ENCODE measurements around the gene ZBTB42.
"Not testable (repeated sequence)": the region's sequence is repeated elsewhere in the genome, so short reads cannot be mapped to it uniquely, and the experiment has no call there.

ZBTB42 gene

GRCh38 chr14:104814701-104815100 is 13.8 kb downstream of the ZBTB42 start:
- TF ChIP-seq ZNF146 (tag by site-specific recombination; IDR thresholded peaks at IDR 0.05): 0 out of 2 replicates have a peak, but pooled peaks have one; percentile 21
- 0 out of 2 replicates have a peak, but pooled peaks have one; percentile 21 for TF ChIP-seq ZNF121 (tag by site-specific recombination; IDR thresholded peaks at IDR 0.05)
- CTCF ChIA-PET, POLR2A ChIA-PET: not testable (repeated sequence)

DNA sequence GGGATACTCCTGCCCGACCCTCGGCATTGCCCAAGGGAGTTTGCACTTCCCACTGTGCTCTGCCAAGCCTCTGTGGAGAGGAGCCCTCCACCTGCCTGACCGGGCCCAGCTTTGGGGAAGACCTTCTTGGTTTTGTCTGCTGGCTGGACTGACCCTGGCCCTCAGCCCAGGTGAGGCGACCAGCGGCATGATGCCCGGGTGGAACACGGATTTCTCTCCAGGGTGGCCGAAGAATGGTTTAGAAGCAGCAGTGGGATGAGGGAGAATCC is 15.6 kb downstream of the ZBTB42 start:
- ChIA-PET POLR2A (no interaction called here), CTCF (no interaction called here)
- TF ChIP-seq ZEB2 (tag by site-specific recombination; IDR thresholded peaks at IDR 0.05) (no peak), ZBTB10 (tag by site-specific recombination; IDR thresholded peaks at IDR 0.05) (no peak)

More at GRCh38 chr14:104814701-104815100, 13.8 kb downstream of the ZBTB42 start:
- not testable (repeated sequence) for H3K36me3 ChIP-seq (ENCODE audit: control insufficient read depth in 2 of 2, insufficient read depth in 1 of 2, low read length in 2 of 2); H3K4me3 ChIP-seq (ENCODE audit: low read depth, low read length); H3K27ac ChIP-seq (ENCODE audit: extremely low read depth, low read depth, low read length); H3K9me3 ChIP-seq (ENCODE audit: control insufficient read depth, insufficient read depth, low read depth, low read length); H3K4me1 ChIP-seq (ENCODE audit: control insufficient read depth, insufficient read depth, low read length)

GRCh38 chr14:104817930-104818713 is 17.2 kb downstream of the ZBTB42 start:
- no peak overlapping the region for H3K27ac ChIP-seq (ENCODE audit: extremely low read depth, low read depth, low read length)
- peaks cover 3% of the 10 kb centered on the region; the same call in 1 of the 2 replicates for H3K4me1 ChIP-seq (ENCODE audit: control insufficient read depth, insufficient read depth, low read length)
- CTCF ChIA-PET: interaction anchor here (0.6 to 1.1 kb wide), 3 partner anchors 49 to 599 kb away, joined by 3 to 4 read pairs (median 3); no protein-coding TSS in a partner anchor

More for the DNA sequence above, 15.6 kb downstream of the ZBTB42 start:
- Histone ChIP-seq H3K4me3 (ENCODE audit: low read depth, low read length) (peak overlapping the region; percentile 90), H3K27ac (ENCODE audit: extremely low read depth, low read depth, low read length) (peak overlapping the region; percentile 92; the same call in 1 of the 2 replicates), H3K36me3 (ENCODE audit: control insufficient read depth in 2 of 2, insufficient read depth in 1 of 2, low read length in 2 of 2) (peaks cover 0 to 8% of the 10 kb centered on the region in 2 experiments; a peak in 1 of 3 replicates), H3K9me3 (ENCODE audit: control insufficient read depth, insufficient read depth, low read depth, low read length) (no peaks in the 10 kb centered on the region), H3K4me1 (ENCODE audit: control insufficient read depth, insufficient read depth, low read length) (peaks cover 3% of the 10 kb centered on the region; the same call in 1 of the 2 replicates)

More at GRCh38 chr14:104817930-104818713, 17.2 kb downstream of the ZBTB42 start:
- Histone ChIP-seq H3K4me3 (ENCODE audit: low read depth, low read length) (no peak overlapping the region), H3K9me3 (ENCODE audit: control insufficient read depth, insufficient read depth, low read depth, low read length) (no peaks in the 10 kb centered on the region), H3K36me3 (ENCODE audit: control insufficient read depth in 2 of 2, insufficient read depth in 1 of 2, low read length in 2 of 2) (peaks cover 0 to 8% of the 10 kb centered on the region in 2 experiments; a peak in 1 of 3 replicates)
- TF ChIP-seq ZNF416 (tag by site-specific recombination; IDR thresholded peaks at IDR 0.05): peak; percentile 99
- TF ChIP-seq, protein P1, sequence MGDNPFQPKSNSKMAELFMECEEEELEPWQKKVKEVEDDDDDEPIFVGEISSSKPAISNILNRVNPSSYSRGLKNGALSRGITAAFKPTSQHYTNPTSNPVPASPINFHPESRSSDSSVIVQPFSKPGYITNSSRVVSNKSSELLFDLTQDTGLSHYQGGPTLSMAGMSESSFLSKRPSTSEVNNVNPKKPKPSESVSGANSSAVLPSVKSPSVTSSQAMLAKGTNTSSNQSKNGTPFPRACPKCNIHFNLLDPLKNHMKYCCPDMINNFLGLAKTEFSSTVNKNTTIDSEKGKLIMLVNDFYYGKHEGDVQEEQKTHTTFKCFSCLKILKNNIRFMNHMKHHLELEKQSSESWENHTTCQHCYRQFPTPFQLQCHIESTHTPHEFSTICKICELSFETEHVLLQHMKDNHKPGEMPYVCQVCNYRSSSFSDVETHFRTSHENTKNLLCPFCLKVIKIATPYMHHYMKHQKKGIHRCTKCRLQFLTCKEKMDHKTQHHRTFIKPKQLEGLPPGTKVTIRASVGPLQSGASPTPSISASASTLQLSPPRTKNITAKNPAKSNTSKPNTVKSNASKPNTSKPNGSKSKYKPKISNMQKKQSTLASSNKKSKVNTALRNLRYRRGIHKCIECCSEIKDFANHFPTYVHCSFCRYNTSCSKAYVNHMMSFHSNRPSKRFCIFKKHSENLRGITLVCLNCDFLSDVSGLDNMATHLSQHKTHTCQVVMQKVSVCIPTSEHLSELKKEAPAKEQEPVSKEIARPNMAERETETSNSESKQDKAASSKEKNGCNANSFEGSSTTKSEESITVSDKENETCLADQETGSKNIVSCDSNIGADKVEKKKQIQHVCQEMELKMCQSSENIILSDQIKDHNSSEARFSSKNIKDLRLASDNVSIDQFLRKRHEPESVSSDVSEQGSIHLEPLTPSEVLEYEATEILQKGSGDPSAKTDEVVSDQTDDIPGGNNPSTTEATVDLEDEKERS (tag by site-specific recombination; IDR thresholded peaks at IDR 0.05): peak; percentile 97
- TF ChIP-seq SP7 (tag by site-specific recombination; IDR thresholded peaks at IDR 0.05): 0 out of 2 replicates have a peak, but pooled peaks have one; percentile 37
- TF ChIP-seq KLF8 (tag by site-specific recombination; IDR thresholded peaks at IDR 0.05): peak; percentile 65
- TF ChIP-seq, protein P2, sequence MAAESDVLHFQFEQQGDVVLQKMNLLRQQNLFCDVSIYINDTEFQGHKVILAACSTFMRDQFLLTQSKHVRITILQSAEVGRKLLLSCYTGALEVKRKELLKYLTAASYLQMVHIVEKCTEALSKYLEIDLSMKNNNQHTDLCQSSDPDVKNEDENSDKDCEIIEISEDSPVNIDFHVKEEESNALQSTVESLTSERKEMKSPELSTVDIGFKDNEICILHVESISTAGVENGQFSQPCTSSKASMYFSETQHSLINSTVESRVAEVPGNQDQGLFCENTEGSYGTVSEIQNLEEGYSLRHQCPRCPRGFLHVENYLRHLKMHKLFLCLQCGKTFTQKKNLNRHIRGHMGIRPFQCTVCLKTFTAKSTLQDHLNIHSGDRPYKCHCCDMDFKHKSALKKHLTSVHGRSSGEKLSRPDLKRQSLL (tag by site-specific recombination; IDR thresholded peaks at IDR 0.05): no peak
- no peak for TF ChIP-seq ZNF280C (tag by site-specific recombination; IDR thresholded peaks at IDR 0.05)
- no peak for TF ChIP-seq ZNF423 (tag by site-specific recombination; IDR thresholded peaks at IDR 0.05)
- TF ChIP-seq ZNF510 (tag by site-specific recombination; IDR thresholded peaks at IDR 0.05; ENCODE audit: insufficient replicate concordance): no peak
- peak; percentile 20; the same call in 1 of the 2 replicates for TF ChIP-seq ZNF184 (tag by site-specific recombination; IDR thresholded peaks at IDR 0.05)
- TF ChIP-seq ZNF580 (tag by site-specific recombination; IDR thresholded peaks at IDR 0.05): peak; percentile 73
- POLR2A ChIA-PET: interaction anchor here (1.5 kb wide), 1 partner anchor 66 kb away, joined by 3 read pairs; the partner anchor contains the start of gene SIVA1

All from HEK293 (cell line).